H9 (cell line): Measurements from ENCODE around the gene HOXD12. TPM values are rescaled to one million over a fixed set of nuclear protein-coding genes. Genes with fewer than 3 reads are reported as not detected.

Experiments
- DNase-seq: peaks from one replicate; pipeline ENCODE4 v3.0.0-alpha.2; 2017
- H2AFZ ChIP-seq: one replicate; pipeline ENCODE4 v1.6.1; 2013; ENCODE audit warnings: mild to moderate bottlenecking, low read length, control low read depth, moderate library complexity
- H2AK5ac ChIP-seq: 2 replicates; pipeline ENCODE4 v1.6.1; 2013; ENCODE audit warnings: low read length, control low read depth, mixed read lengths; ENCODE audit not compliant: insufficient read length
- H2BK120ac ChIP-seq: one replicate; pipeline ENCODE4 v1.6.1; 2013; ENCODE audit warnings: low read depth, mild to moderate bottlenecking, low read length, control low read depth, inconsistent platforms; ENCODE audit not compliant: poor library complexity, severe bottlenecking
- H2BK12ac ChIP-seq: 2 replicates; pipeline ENCODE4 v1.6.1; 2013; ENCODE audit warnings: low read length, control low read depth, mixed read lengths, low read depth; ENCODE audit not compliant: insufficient read length
- H2BK15ac ChIP-seq: 2 replicates; pipeline ENCODE4 v1.6.1; 2013; ENCODE audit warnings: low read depth, low read length, control low read depth
- H2BK20ac ChIP-seq: one replicate; pipeline ENCODE4 v1.6.1; 2013; ENCODE audit warnings: low read depth, mild to moderate bottlenecking, low read length, control low read depth, inconsistent platforms; ENCODE audit not compliant: poor library complexity, severe bottlenecking
- H2BK5ac ChIP-seq: 2 replicates; pipeline ENCODE4 v1.6.1; 2013; ENCODE audit warnings: low read length, control low read depth, mixed read lengths; ENCODE audit not compliant: insufficient read length
- H3K14ac ChIP-seq: 2 replicates; pipeline ENCODE4 v1.6.1; 2013; ENCODE audit warnings: low read length, control low read depth; ENCODE audit not compliant: insufficient read depth
- H3K18ac ChIP-seq: 2 replicates; pipeline ENCODE4 v1.6.1; 2013; ENCODE audit warnings: low read depth, mild to moderate bottlenecking, mixed read lengths, low read length, control low read depth; ENCODE audit not compliant: insufficient read length
- H3K23ac ChIP-seq: 2 replicates; pipeline ENCODE4 v1.6.1; 2013; ENCODE audit warnings: low read length, control low read depth, mixed read lengths, low read depth; ENCODE audit not compliant: insufficient read length
- H3K23me2 ChIP-seq: 2 replicates; pipeline ENCODE4 v1.6.1; 2013; ENCODE audit warnings: low read depth, mild to moderate bottlenecking, mixed read lengths, low read length, control low read depth; ENCODE audit not compliant: insufficient read length, poor library complexity, severe bottlenecking
- H3K27ac ChIP-seq: 2 replicates; pipeline ENCODE4 v1.5.1; 2013; ENCODE audit warnings: low read length, control low read depth, mixed read lengths, low read depth; ENCODE audit not compliant: insufficient read length
- H3K27me3 ChIP-seq: 2 replicates; pipeline ENCODE4 v1.6.1; 2013; ENCODE audit warnings: low read length, control low read depth, inconsistent platforms; ENCODE audit not compliant: insufficient read depth
- H3K4ac ChIP-seq: 2 replicates; pipeline ENCODE4 v1.6.1; 2013; ENCODE audit warnings: low read depth, mild to moderate bottlenecking, control low read depth, inconsistent platforms, low read length, moderate library complexity
- H3K4me1 ChIP-seq: 2 replicates; pipeline ENCODE4 v1.6.1; 2013; ENCODE audit warnings: low read length, control low read depth, inconsistent platforms; ENCODE audit not compliant: insufficient read depth
- H3K4me2 ChIP-seq: 2 replicates; pipeline ENCODE4 v1.6.1; 2013; ENCODE audit warnings: low read length, control low read depth, mixed read lengths; ENCODE audit not compliant: insufficient read length, insufficient read depth
- H3K56ac ChIP-seq: 2 replicates; pipeline ENCODE4 v1.6.1; 2013; ENCODE audit warnings: low read depth, mild to moderate bottlenecking, mixed read lengths, low read length, control low read depth; ENCODE audit not compliant: insufficient read length
- H3K79me1 ChIP-seq: 2 replicates; pipeline ENCODE4 v1.6.1; 2013; ENCODE audit warnings: low read depth, mild to moderate bottlenecking, moderate library complexity, low read length, control low read depth, inconsistent platforms; ENCODE audit not compliant: insufficient read depth, poor library complexity, severe bottlenecking
- H3K79me2 ChIP-seq: 2 replicates; pipeline ENCODE4 v1.6.1; 2013; ENCODE audit warnings: low read length, control low read depth, inconsistent platforms; ENCODE audit not compliant: insufficient read depth
- H3K9ac ChIP-seq: 2 replicates; pipeline ENCODE4 v1.6.1; 2013; ENCODE audit warnings: low read length, control low read depth, mixed read lengths; ENCODE audit not compliant: insufficient read length; ENCODE audit errors: extremely low read depth
- H3K9me3 ChIP-seq: one replicate; pipeline ENCODE4 v1.6.1; 2013; ENCODE audit warnings: low read depth, low read length, inconsistent platforms; ENCODE audit not compliant: control insufficient read depth
- H3T11ph ChIP-seq: one replicate; pipeline ENCODE4 v1.6.1; 2013; ENCODE audit warnings: mild to moderate bottlenecking, low read length, control low read depth, inconsistent platforms
- H4K20me1 ChIP-seq: one replicate; pipeline ENCODE4 v1.6.1; 2013; ENCODE audit not compliant: control insufficient read depth, insufficient read length, insufficient read depth
- H4K5ac ChIP-seq: 2 replicates; pipeline ENCODE4 v1.6.1; 2013; ENCODE audit warnings: low read depth, mild to moderate bottlenecking, mixed read lengths, low read length, control low read depth; ENCODE audit not compliant: insufficient read length
- H4K8ac ChIP-seq: replicated peaks from 2 replicates; pipeline ENCODE4 v1.6.1; 2013; ENCODE audit warnings: low read length, control low read depth, mixed read lengths, low read depth; ENCODE audit not compliant: insufficient read length
- H4K91ac ChIP-seq: 2 replicates; pipeline ENCODE4 v1.6.1; 2013; ENCODE audit warnings: low read depth, mild to moderate bottlenecking, moderate library complexity, mixed read lengths, low read length, control low read depth; ENCODE audit not compliant: insufficient read length
- H3K27ac Mint-ChIP-seq, 3 experiments: 2 replicates in 2 of 3; 3 replicates in 1 of 3; pipeline ENCODE4 v1.8.0; 2020 to 2021; ENCODE audit warnings: mixed read lengths in 3 of 3, mild to moderate bottlenecking in 1 of 3, moderate library complexity in 1 of 3
- H3K27me3 Mint-ChIP-seq: 2 replicates; pipeline ENCODE4 v1.8.0; 2021; ENCODE audit warnings: low read depth, mild to moderate bottlenecking, moderate library complexity, mixed read lengths
- H3K36me3 Mint-ChIP-seq, 3 experiments: 2 replicates in 2 of 3; 3 replicates in 1 of 3; pipeline ENCODE4 v1.8.0; 2020 to 2021; ENCODE audit warnings: low read depth in 3 of 3, mixed read lengths in 3 of 3; ENCODE audit not compliant: insufficient read depth in 1 of 3
- H3K4me1 Mint-ChIP-seq, 2 experiments: 2 replicates each; pipeline ENCODE4 v1.8.0; 2020; ENCODE audit warnings: mixed read lengths in 2 of 2
- H3K4me3 Mint-ChIP-seq, 2 experiments: 2 replicates in 1 of 2; 3 replicates in 1 of 2; pipeline ENCODE4 v1.8.0; 2020 to 2021; ENCODE audit warnings: mild to moderate bottlenecking in 2 of 2, mixed read lengths in 2 of 2, moderate library complexity in 1 of 2
- H3K9me3 Mint-ChIP-seq, 2 experiments: 2 replicates in 1 of 2; 3 replicates in 1 of 2; pipeline ENCODE4 v1.8.0; 2020; ENCODE audit warnings: mild to moderate bottlenecking in 2 of 2, mixed read lengths in 2 of 2, moderate library complexity in 1 of 2
- CTCF ChIP-seq: fragments of 200-600 bp; sonication (generic); conservative IDR thresholded peaks from 3 replicates; pipeline ENCODE4 v1.8.0; 2021; ENCODE audit warnings: antibody characterized with exemption, mild to moderate bottlenecking
- WGBS: extraction: QIAGEN DNeasy Blood & Tissue Kit; methylation state at CpG from one replicate; pipeline ENCODE4 v1.1.7; 2013; ENCODE audit warnings: missing lambda C conversion rate, low lambda C conversion rate, mixed read lengths; ENCODE audit not compliant: insufficient read length; ENCODE audit errors: extremely low coverage; 5-methylcytosine and 5-hydroxymethylcytosine counted together
- total RNA-seq: library from RNA; stranded (reverse); gene quantifications from 2 replicates; pipeline ENCODE4 v1.2.1, GENCODE V29; 2021

HOXD12 gene
- total RNA-seq, 1 experiment from 2014 or later: not detected

- no peak overlapping the region for H2AK5ac ChIP-seq
- peaks cover 3% of the 10 kb centered on the region; the same call in 1 of the 2 replicates for H3K4me1 ChIP-seq
- no peak overlapping the region for H3K56ac ChIP-seq
- no peak overlapping the region for H3K27ac ChIP-seq
- no peak overlapping the region for H2BK20ac ChIP-seq
- no peaks in the 10 kb centered on the region for H3K79me1 ChIP-seq
- no peak overlapping the region; a peak in 1 of 7 replicates for H3K27ac Mint-ChIP-seq
- no peak overlapping the region for H2BK12ac ChIP-seq
- no peaks in the 10 kb centered on the region for H3K9me3 ChIP-seq
- H2BK5ac ChIP-seq: no peak overlapping the region
- no peaks in the 10 kb centered on the region for H3K79me2 ChIP-seq
- no peak overlapping the region for H2BK120ac ChIP-seq
- H2BK15ac ChIP-seq: no peak overlapping the region
- WGBS: no CpG with 5 or more reads among the region's 5 CpGs
- H3K9ac ChIP-seq: no peak overlapping the region
- no peak for DNase-seq
- peaks cover 0 to 3% (median 0%) of the 10 kb centered on the region in 3 experiments; a peak in 2 of 7 replicates for H3K36me3 Mint-ChIP-seq
- no peaks in the 10 kb centered on the region for H3K23me2 ChIP-seq
- peaks cover 94% of the 10 kb centered on the region for H3K27me3 ChIP-seq
- no peak overlapping the region for H3K4me3 Mint-ChIP-seq
- no peak overlapping the region for H3T11ph ChIP-seq
- no peak overlapping the region for H3K4ac ChIP-seq
- H3K4me2 ChIP-seq: no peak overlapping the region
- no peak overlapping the region for H4K8ac ChIP-seq
- no peak overlapping the region for H3K14ac ChIP-seq
- peaks cover 98% of the 10 kb centered on the region for H3K27me3 Mint-ChIP-seq
- H3K18ac ChIP-seq: no peak overlapping the region
- peaks cover 11 to 23% of the 10 kb centered on the region in 2 experiments for H3K4me1 Mint-ChIP-seq
- peaks cover 11 to 19% of the 10 kb centered on the region in 2 experiments; a peak in 4 of 5 replicates for H3K9me3 Mint-ChIP-seq
- no peak overlapping the region for H4K91ac ChIP-seq
- no peak overlapping the region for H2AFZ ChIP-seq
- H3K23ac ChIP-seq: no peak overlapping the region
- no peak overlapping the region for H4K5ac ChIP-seq
- H4K20me1 ChIP-seq: no peaks in the 10 kb centered on the region
- no peak for TF ChIP-seq CTCF
Observed at GRCh38 chr2:176090862-176091261, 8.7 kb upstream of the HOXD12 start.
